Mucosa of stomach (tissue), 1 donor: ENCODE measurements around the gene SMG7.
A peak's percentile ranks its signal among the peaks of the same experiment; 100 is the strongest.
"Not testable (repeated sequence)": the region's sequence is repeated elsewhere in the genome, so short reads cannot be mapped to it uniquely, and the experiment has no call there.

Source experiments
- H3K27me3 ChIP-seq: one replicate; pipeline ENCODE4 v1.7.0; 2013; ENCODE audit warnings: mild to moderate bottlenecking, low read length; ENCODE audit not compliant: control insufficient read depth, insufficient read depth
- H3K36me3 ChIP-seq: one replicate; pipeline ENCODE4 v1.7.0; 2013; ENCODE audit warnings: low read length; ENCODE audit not compliant: control insufficient read depth, insufficient read depth
- H3K4me1 ChIP-seq: one replicate; pipeline ENCODE4 v1.7.0; 2013; ENCODE audit warnings: mild to moderate bottlenecking, low read length; ENCODE audit not compliant: control insufficient read depth, insufficient read depth
- H3K4me3 ChIP-seq: one replicate; pipeline ENCODE4 v1.7.0; 2013; ENCODE audit warnings: low read length
- H3K9ac ChIP-seq: one replicate; pipeline ENCODE4 v1.7.0; 2013; ENCODE audit warnings: mild to moderate bottlenecking, low read length, moderate library complexity
- H3K9me3 ChIP-seq: one replicate; pipeline ENCODE4 v1.7.0; 2013; ENCODE audit warnings: mild to moderate bottlenecking, low read length, moderate library complexity; ENCODE audit not compliant: control insufficient read depth
- donor health status: Pancreatic carcinoma.

Gene SMG7, protein sequence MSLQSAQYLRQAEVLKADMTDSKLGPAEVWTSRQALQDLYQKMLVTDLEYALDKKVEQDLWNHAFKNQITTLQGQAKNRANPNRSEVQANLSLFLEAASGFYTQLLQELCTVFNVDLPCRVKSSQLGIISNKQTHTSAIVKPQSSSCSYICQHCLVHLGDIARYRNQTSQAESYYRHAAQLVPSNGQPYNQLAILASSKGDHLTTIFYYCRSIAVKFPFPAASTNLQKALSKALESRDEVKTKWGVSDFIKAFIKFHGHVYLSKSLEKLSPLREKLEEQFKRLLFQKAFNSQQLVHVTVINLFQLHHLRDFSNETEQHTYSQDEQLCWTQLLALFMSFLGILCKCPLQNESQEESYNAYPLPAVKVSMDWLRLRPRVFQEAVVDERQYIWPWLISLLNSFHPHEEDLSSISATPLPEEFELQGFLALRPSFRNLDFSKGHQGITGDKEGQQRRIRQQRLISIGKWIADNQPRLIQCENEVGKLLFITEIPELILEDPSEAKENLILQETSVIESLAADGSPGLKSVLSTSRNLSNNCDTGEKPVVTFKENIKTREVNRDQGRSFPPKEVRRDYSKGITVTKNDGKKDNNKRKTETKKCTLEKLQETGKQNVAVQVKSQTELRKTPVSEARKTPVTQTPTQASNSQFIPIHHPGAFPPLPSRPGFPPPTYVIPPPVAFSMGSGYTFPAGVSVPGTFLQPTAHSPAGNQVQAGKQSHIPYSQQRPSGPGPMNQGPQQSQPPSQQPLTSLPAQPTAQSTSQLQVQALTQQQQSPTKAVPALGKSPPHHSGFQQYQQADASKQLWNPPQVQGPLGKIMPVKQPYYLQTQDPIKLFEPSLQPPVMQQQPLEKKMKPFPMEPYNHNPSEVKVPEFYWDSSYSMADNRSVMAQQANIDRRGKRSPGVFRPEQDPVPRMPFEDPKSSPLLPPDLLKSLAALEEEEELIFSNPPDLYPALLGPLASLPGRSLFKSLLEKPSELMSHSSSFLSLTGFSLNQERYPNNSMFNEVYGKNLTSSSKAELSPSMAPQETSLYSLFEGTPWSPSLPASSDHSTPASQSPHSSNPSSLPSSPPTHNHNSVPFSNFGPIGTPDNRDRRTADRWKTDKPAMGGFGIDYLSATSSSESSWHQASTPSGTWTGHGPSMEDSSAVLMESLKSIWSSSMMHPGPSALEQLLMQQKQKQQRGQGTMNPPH

DNA sequence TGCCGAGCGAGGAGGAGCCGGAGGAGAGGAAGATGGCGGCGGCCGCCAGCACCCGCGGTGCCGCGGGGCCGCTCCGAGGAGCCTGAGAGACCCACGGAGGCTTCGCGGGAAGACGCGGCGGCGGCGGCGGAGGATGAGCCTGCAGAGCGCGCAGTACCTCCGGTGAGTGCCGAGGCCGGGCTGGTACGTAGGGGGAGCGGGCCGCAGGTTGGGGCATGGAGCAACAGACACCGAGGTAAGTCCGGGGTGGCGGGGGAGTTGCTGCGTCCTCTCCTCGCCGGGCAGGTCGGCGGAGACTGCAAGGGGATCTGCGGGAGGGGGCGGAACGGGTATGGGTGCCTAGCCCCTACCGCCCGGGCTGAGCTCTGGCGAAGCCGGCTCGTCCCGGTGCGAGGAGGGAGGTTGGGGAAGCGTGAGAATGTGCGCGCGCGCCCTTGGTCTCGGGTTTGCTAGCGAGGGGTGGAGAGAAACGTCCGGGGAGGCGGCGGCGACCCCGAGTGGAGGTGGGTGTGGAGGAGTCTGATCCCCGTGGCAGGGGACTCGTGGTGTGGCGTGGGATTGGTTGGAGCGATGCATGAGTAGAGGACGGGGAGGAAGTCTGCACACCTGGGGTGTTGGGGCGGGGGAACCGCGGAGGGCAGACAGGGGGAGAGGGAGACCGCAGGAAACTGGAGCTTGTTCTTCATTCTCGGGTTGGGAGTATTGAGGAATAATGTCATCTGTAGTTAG is at the start of gene SMG7:
Gene SMG7, plus strand, starts transcription at position 12 of the 729 bp plus-strand sequence. Its CDS starts 122 bp downstream, at position 134.
- Histone ChIP-seq H3K4me1 (peaks cover 8% of the 10 kb centered on the region), H3K27me3 (no peaks in the 10 kb centered on the region), H3K9me3 (no peaks in the 10 kb centered on the region), H3K36me3 (no peaks in the 10 kb centered on the region), H3K4me3 (peak within 1 kb of the TSS; percentile 92), H3K9ac (peak within 1 kb of the TSS; percentile 90)

GRCh38 chr1:183423541-183423940 is 48.8 kb upstream of the SMG7 start:
- Histone ChIP-seq H3K9ac (no peak overlapping the region), H3K36me3 (no peaks in the 10 kb centered on the region), H3K4me3 (no peak overlapping the region), H3K4me1 (no peaks in the 10 kb centered on the region), H3K9me3 (no peaks in the 10 kb centered on the region), H3K27me3 (peaks cover 14% of the 10 kb centered on the region)

DNA sequence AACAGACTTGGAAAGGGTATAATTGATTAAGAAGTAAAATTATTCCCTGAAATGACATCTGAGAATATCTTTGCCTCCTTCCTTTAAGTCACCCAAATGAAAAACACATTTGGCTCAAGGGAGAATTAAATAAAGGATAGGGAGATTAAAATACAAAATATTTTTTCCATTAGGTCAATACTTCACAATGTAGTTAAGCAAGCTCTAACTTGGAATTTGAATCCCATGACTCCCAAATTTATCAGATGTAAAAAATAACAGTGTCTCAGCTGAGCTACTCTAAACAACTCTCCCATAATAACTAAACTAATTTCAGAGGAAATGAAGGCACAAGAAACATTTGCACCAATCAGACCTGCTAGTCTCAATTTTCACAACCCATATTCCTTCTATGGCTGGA is 47.6 kb upstream of the SMG7 start:
- no peaks in the 10 kb centered on the region for H3K4me1 ChIP-seq
- H3K9ac ChIP-seq, result no peak overlapping the region
- no peak overlapping the region for H3K4me3 ChIP-seq
- no peaks in the 10 kb centered on the region for H3K9me3 ChIP-seq
- peaks cover 2% of the 10 kb centered on the region for H3K27me3 ChIP-seq
- H3K36me3 ChIP-seq, result no peaks in the 10 kb centered on the region

- H3K4me1 ChIP-seq, H3K4me3 ChIP-seq, H3K9me3 ChIP-seq, H3K27me3 ChIP-seq, H3K36me3 ChIP-seq, H3K9ac ChIP-seq: not testable (repeated sequence)
Measured at GRCh38 chr1:183427591-183427990, 44.7 kb upstream of the SMG7 start.

DNA sequence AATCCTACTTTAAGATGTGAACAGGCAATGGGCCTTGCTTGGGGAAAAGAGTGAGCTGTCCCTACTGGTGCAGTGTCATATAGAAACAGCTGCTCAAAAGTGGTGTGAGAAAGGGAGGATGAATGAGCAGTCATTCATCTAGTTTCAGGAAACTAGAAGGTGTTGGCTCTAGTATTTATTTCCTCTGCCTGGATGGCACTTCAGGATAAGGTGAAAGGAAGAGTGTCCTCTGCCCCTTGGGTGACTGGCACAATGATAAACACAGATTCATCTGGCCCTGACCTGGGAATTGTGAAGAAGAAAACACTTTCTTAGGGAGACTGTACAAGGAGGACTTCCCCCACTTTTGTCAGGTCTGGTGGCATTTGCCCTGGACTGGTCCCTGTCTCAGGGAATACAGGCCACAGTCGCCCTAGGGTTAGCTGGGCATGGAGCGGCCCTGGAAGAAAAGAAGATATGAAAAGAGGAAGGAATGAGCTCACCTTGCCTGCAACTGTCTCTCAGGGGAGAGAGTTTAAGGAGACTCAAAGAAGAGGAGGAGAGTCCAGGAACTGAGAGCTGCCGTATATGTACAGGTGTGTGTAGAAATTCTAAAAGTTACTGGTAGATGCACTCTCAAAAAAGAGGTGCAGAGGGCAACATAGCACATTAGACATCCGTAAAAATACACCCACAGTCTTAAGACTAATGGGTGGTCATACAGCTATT is 40.3 kb upstream of the SMG7 start:
- Histone ChIP-seq H3K4me3 (no peak overlapping the region), H3K27me3 (peaks cover 3% of the 10 kb centered on the region), H3K4me1 (no peaks in the 10 kb centered on the region), H3K9ac (no peak overlapping the region), H3K9me3 (no peaks in the 10 kb centered on the region), H3K36me3 (no peaks in the 10 kb centered on the region)

DNA sequence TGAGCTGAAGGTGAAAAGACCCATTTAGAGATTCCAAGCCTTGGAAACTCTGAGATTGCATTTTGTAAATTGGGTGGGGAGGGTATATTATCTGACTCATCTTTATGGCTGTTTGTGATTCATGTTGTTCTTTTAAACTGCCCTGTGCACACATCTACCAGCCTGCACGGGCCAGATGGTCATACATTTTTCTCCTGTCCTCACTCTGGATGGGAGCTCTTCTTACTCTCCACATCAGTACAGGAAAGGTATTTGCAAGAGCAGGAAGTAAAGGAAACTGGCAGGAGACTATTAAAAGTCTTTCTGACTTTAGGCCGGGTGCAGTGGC is 39.8 kb upstream of the SMG7 start:
- Histone ChIP-seq H3K9me3 (no peaks in the 10 kb centered on the region), H3K4me3 (no peak overlapping the region), H3K4me1 (no peaks in the 10 kb centered on the region), H3K9ac (no peak overlapping the region), H3K36me3 (no peaks in the 10 kb centered on the region), H3K27me3 (peaks cover 3% of the 10 kb centered on the region)

DNA sequence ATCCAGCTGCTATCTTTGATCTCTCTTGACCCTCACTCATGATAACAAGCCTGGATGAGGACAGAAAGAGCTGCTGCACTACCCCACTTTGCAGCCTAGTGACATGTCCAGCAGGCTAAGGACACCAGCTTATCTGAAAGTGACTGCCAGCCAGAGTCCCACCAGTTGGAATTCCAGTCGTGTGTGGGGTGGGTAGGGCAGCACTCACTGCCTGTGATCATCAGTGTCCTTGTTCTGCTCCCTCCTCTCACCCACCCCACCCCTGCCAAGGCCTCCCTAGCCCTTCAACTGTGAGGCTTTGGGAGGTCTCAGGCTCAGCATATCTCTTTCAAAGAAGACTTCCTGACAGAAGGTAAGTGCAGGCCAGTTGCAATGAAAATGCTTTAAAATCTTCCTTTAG is 38.6 kb upstream of the SMG7 start:
- no peaks in the 10 kb centered on the region for H3K4me1 ChIP-seq
- H3K36me3 ChIP-seq, result no peaks in the 10 kb centered on the region
- no peak overlapping the region for H3K4me3 ChIP-seq
- H3K9me3 ChIP-seq, result no peaks in the 10 kb centered on the region
- no peak overlapping the region for H3K9ac ChIP-seq
- H3K27me3 ChIP-seq, result peaks cover 3% of the 10 kb centered on the region

GRCh38 chr1:183435497-183435896 is 36.8 kb upstream of the SMG7 start:
- Histone ChIP-seq H3K27me3 (peaks cover 3% of the 10 kb centered on the region), H3K9ac (no peak overlapping the region), H3K9me3 (no peaks in the 10 kb centered on the region), H3K36me3 (no peaks in the 10 kb centered on the region), H3K4me1 (no peaks in the 10 kb centered on the region), H3K4me3 (no peak overlapping the region)

GRCh38 chr1:183438060-183438459 is 34.2 kb upstream of the SMG7 start:
- Histone ChIP-seq H3K36me3 (no peaks in the 10 kb centered on the region), H3K27me3 (peaks cover 9% of the 10 kb centered on the region), H3K9me3 (no peaks in the 10 kb centered on the region), H3K4me3 (no peak overlapping the region), H3K9ac (no peak overlapping the region), H3K4me1 (no peaks in the 10 kb centered on the region)

DNA sequence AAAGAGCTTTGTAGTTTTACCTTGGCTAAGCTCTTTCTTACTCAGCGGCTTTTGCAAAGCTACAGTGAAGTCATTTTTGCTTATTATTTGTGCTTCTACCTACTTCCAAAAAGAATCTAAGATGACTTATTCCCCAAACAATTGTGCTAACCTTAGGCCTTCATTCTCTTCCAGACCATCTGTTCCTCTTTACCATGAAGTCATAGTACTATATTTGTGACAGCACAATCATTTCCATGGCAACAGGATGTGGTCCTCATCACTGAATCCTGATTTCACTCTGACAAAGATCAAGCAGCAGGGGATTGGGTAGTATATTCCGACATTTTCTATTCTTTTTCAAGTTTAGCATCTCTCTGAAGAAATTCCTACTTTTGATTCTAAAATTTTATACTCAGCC is 29.3 kb upstream of the SMG7 start:
- Histone ChIP-seq H3K9me3 (no peaks in the 10 kb centered on the region), H3K36me3 (no peaks in the 10 kb centered on the region), H3K4me3 (no peak overlapping the region), H3K9ac (no peak overlapping the region), H3K4me1 (no peaks in the 10 kb centered on the region), H3K27me3 (peaks cover 5% of the 10 kb centered on the region)

GRCh38 chr1:183443466-183443865 is 28.8 kb upstream of the SMG7 start:
- no peaks in the 10 kb centered on the region for H3K36me3 ChIP-seq
- no peak overlapping the region for H3K4me3 ChIP-seq
- peaks cover 5% of the 10 kb centered on the region for H3K27me3 ChIP-seq
- no peak overlapping the region for H3K9ac ChIP-seq
- H3K9me3 ChIP-seq, result no peaks in the 10 kb centered on the region
- H3K4me1 ChIP-seq, result no peaks in the 10 kb centered on the region
